Astrocyte of the spinal cord (primary cell): ENCODE results near the gene BCKDK.
A peak's percentile ranks its signal among the peaks of the same experiment; 100 is the strongest.

Source experiments
- DNase-seq: peaks from one replicate; pipeline ENCODE4 v3.0.0; 2011; ENCODE audit warnings: low read depth, low spot score
- H3K4me3 ChIP-seq: 2 replicates; pipeline ENCODE4 v1.5.1; 2011; ENCODE audit warnings: low read depth, mild to moderate bottlenecking, low read length, moderate library complexity
- CTCF ChIP-seq: IDR thresholded peaks from 2 replicates; pipeline ENCODE4 v1.5.1; 2012; ENCODE audit warnings: low read depth, mild to moderate bottlenecking, low read length, inconsistent platforms
- in situ Hi-C: cut with HindIII; loops from 2 replicates; pipeline ENCODE4 v1.10.0; 2017; ENCODE audit warnings: low sequenced_read_pairs

The BCKDK gene

DNA sequence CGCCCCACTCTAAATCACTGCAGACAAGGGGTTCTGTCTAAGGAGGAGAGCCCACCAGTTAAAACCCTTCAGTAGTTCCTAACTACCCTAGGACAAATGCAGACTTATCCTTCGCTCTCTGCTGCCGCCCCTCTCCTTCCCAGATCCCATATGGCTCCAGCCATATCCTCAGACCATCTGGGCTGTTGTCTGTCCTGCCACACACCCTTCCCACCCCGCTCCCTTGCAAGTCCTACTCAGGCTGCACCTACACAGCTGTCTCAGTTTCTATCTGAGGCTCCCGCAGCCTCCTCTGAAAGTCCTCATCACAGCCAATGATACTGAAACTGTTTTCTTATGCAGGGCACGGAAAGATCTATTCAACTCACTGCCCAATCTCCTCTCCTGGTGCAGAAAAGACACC lies 720 bp upstream of the BCKDK start:
- no peak overlapping the region for H3K4me3 ChIP-seq
- TF ChIP-seq CTCF, result no peak
- DNase-seq, result no peak
- in situ Hi-C loops, result no loop called here

GRCh38 chr16:31108794-31109558 lies 790 bp downstream of the BCKDK start:
- in situ Hi-C loops, result no loop called here
- TF ChIP-seq CTCF, result no peak
- no peak for DNase-seq
- peak overlapping the region; percentile 76 for H3K4me3 ChIP-seq

GRCh38 chr16:31109622-31110021 lies 1.4 kb downstream of the BCKDK start:
- H3K4me3 ChIP-seq, result no peak overlapping the region
- no peak for DNase-seq
- in situ Hi-C loops, result no loop called here
- TF ChIP-seq CTCF, result no peak

DNA sequence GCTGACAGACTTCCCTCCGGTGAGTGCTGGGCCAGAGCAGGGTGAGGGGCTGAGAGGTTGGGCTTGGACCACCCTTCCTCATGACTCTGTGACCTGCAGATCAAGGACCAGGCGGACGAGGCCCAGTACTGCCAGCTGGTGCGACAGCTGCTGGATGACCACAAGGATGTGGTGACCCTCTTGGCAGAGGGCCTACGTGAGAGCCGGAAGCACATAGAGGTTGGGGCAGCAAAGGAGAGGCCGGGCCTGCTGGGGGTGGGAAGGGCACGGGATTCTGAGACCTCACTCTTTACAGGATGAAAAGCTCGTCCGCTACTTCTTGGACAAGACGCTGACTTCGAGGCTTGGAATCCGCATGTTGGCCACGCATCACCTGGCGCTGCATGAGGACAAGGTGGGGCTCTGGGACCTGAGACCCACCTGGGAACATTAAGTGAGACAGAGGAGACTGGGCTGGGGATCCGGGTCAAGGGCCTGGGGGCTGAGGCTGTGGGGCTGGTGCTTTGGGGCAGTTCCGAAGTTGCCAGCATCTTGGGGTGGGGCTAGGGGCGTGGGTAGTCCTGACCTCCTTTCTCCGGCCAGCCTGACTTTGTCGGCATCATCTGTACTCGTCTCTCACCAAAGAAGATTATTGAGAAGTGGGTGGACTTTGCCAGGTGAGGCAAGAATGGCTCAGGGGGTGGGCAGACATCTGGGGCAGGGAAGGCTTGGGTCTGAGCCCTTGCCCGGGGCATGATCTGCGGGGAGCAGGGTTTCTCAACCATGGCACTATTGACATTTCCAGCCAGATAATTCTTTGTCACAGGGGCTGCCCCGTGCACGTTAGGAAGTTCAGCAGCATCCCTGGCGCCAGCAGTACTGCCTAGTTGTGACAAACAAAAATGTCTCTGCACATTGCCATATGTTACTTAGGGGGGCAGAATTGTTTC lies 2.2 kb downstream of the BCKDK start:
- no peak for TF ChIP-seq CTCF
- no peak overlapping the region for H3K4me3 ChIP-seq
- in situ Hi-C loops, result no loop called here
- no peak for DNase-seq

- in situ Hi-C loops, result no loop called here
- no peak for TF ChIP-seq CTCF
- H3K4me3 ChIP-seq, result no peak overlapping the region
- no peak for DNase-seq
Measured at GRCh38 chr16:31111881-31112466, 3.8 kb downstream of the BCKDK start.

- TF ChIP-seq CTCF, result no peak
- no peak overlapping the region for H3K4me3 ChIP-seq
- DNase-seq, result no peak
- in situ Hi-C loops, result no loop called here
Measured at GRCh38 chr16:31112711-31113110, 4.5 kb downstream of the BCKDK start.
